Endothelial cell (in vitro differentiated cells): ENCODE data around the gene KLHL8. TPM values are rescaled to one million over a fixed set of nuclear protein-coding genes. Genes with fewer than 3 reads are reported as not detected.

Source experiments
- DNase-seq: peaks from one replicate; pipeline ENCODE4 v3.0.0; 2021; ENCODE audit warnings: low spot score
- H3K27ac Mint-ChIP-seq: one replicate; pipeline ENCODE4 v1.8.0; 2021; ENCODE audit warnings: mixed read lengths, inconsistent platforms; ENCODE audit not compliant: unreplicated experiment
- H3K27me3 Mint-ChIP-seq: one replicate; pipeline ENCODE4 v1.8.0; 2021; ENCODE audit warnings: mild to moderate bottlenecking, moderate library complexity, mixed read lengths, inconsistent platforms; ENCODE audit not compliant: unreplicated experiment
- H3K36me3 Mint-ChIP-seq: one replicate; pipeline ENCODE4 v1.8.0; 2021; ENCODE audit warnings: mild to moderate bottlenecking, low read depth, mixed read lengths, inconsistent platforms; ENCODE audit not compliant: unreplicated experiment
- H3K4me1 Mint-ChIP-seq: one replicate; pipeline ENCODE4 v1.8.0; 2021; ENCODE audit warnings: mild to moderate bottlenecking, mixed read lengths, inconsistent platforms; ENCODE audit not compliant: unreplicated experiment
- H3K4me3 Mint-ChIP-seq: one replicate; pipeline ENCODE4 v1.8.0; 2021; ENCODE audit warnings: mild to moderate bottlenecking, mixed read lengths, inconsistent platforms; ENCODE audit not compliant: unreplicated experiment
- H3K9me3 Mint-ChIP-seq: one replicate; pipeline ENCODE4 v1.8.0; 2021; ENCODE audit warnings: mixed read lengths, inconsistent platforms; ENCODE audit not compliant: unreplicated experiment
- total RNA-seq: library from RNA; stranded (reverse); fragmentation: NEBNext Ultra II Directional; extraction: Animal tissue kit (Norgen Biotek cat#: 25700); gene quantifications from one replicate; pipeline ENCODE4 v1.2.1, GENCODE V29; 2021; ENCODE audit not compliant: unreplicated experiment
- TF ChIP-seq, protein P1 (sequence below): fragments of 200-600 bp; sonication (generic); IDR thresholded peaks from one replicate; pipeline ENCODE4 v1.5.0; 2021; ENCODE audit warnings: antibody characterized with exemption; ENCODE audit not compliant: unreplicated experiment

KLHL8 gene
- total RNA-seq, 1 donor from 2014 or later, result 7.2 TPM

DNA sequence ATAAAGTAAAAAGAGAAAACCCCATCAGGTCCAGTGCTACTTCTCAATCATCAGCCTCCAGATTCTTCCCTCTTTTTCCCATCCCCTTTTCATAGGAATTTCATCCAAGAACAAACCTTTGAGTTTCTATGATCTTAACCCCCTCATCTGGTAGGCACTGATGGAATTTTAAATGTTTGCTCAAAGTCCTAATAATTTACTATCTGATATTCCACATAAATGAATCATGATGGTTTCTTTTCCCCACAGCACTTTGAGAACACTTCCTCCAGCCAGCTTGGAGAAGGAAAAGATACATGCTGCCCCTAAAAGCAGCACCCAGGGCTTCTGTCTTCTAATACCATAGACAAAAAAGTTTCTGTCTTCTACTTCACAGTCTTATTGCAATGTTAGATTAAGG lies 19.4 kb upstream of the KLHL8 start:
- no peak for DNase-seq
- H3K36me3 Mint-ChIP-seq, result peaks cover 8% of the 10 kb centered on the region
- H3K4me1 Mint-ChIP-seq, result no peaks in the 10 kb centered on the region
- H3K9me3 Mint-ChIP-seq, result peaks cover 5% of the 10 kb centered on the region
- TF ChIP-seq, protein P1, sequence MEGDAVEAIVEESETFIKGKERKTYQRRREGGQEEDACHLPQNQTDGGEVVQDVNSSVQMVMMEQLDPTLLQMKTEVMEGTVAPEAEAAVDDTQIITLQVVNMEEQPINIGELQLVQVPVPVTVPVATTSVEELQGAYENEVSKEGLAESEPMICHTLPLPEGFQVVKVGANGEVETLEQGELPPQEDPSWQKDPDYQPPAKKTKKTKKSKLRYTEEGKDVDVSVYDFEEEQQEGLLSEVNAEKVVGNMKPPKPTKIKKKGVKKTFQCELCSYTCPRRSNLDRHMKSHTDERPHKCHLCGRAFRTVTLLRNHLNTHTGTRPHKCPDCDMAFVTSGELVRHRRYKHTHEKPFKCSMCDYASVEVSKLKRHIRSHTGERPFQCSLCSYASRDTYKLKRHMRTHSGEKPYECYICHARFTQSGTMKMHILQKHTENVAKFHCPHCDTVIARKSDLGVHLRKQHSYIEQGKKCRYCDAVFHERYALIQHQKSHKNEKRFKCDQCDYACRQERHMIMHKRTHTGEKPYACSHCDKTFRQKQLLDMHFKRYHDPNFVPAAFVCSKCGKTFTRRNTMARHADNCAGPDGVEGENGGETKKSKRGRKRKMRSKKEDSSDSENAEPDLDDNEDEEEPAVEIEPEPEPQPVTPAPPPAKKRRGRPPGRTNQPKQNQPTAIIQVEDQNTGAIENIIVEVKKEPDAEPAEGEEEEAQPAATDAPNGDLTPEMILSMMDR, result no peak
- no peak overlapping the region for H3K4me3 Mint-ChIP-seq
- no peak overlapping the region for H3K27ac Mint-ChIP-seq
- no peaks in the 10 kb centered on the region for H3K27me3 Mint-ChIP-seq

DNA sequence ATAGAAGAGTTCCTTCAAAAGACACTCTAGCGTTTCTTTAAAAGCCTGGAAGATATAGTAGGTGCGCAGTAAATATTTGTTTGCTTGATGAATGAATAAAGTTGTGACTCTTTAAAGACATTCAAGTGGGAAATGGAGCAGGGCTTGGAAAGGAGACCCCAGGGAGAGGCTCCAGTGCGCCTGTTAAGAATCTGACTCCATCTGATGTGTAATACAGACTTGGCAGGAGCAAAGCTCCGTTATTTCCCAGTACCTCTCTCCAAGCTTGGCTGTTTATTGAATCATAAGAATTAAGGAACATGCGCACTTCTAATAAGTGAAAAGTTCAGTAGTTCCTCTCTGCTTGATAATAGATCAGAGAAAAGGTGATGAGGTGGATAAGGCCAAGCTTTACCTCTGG lies 18.8 kb upstream of the KLHL8 start:
- DNase-seq, result no peak
- H3K27me3 Mint-ChIP-seq, result no peaks in the 10 kb centered on the region
- TF ChIP-seq, protein P1, result no peak
- no peaks in the 10 kb centered on the region for H3K4me1 Mint-ChIP-seq
- H3K4me3 Mint-ChIP-seq, result no peak overlapping the region
- no peak overlapping the region for H3K27ac Mint-ChIP-seq
- peaks cover 5% of the 10 kb centered on the region for H3K9me3 Mint-ChIP-seq
- H3K36me3 Mint-ChIP-seq, result peaks cover 8% of the 10 kb centered on the region

DNA sequence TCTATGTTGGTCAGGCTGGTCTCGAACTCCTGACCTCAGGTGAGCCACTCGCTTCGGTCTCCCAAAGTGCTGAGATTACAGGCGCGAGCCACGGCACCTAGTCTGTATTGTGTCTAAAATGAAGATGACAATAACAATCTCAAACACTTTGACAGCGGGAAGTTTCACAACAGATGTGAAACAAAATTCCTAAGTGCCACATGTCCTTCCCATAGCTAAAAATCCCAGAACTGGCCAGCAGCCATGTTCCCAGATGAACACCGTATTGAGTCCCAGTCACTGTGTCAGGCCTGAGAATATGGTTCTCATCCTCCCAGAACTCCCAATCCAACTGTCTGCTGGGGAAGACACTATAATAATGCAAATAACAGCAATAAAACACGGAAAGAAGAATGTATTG lies 16.4 kb upstream of the KLHL8 start:
- DNase-seq, result no peak
- TF ChIP-seq, protein P1, result no peak
- no peak overlapping the region for H3K4me3 Mint-ChIP-seq
- no peaks in the 10 kb centered on the region for H3K9me3 Mint-ChIP-seq
- H3K27ac Mint-ChIP-seq, result no peak overlapping the region
- no peaks in the 10 kb centered on the region for H3K27me3 Mint-ChIP-seq
- no peaks in the 10 kb centered on the region for H3K4me1 Mint-ChIP-seq
- H3K36me3 Mint-ChIP-seq, result no peaks in the 10 kb centered on the region

DNA sequence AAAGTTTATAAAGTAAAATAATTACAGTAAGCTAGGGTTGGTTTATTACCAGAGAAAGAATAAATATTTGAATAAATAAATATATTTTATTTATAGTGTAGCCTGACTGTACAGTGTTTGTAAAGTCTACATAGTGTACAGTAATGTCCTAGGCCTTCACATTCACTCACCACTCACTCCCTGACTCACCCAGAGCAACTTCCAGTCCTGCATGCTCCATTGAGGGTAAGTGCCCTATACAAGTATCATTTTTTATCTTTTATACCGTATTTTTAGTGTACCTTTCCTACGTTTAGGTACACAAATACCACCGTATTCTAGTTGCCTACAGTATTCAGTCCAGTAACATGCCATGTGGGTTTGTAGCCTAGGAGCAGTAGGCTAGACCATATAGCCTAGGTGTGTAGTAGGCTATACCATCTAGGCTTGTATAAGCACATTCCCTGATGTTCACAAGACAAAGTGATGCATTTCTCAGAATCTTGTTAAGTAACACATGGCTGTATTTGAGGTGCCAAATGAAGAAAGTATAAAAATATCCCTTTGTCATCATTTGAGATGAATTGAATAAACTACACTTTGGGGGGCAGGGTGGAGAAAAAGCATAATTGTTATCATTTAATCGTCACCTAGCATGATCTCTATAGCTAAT lies 14.7 kb upstream of the KLHL8 start:
- no peak overlapping the region for H3K27ac Mint-ChIP-seq
- H3K36me3 Mint-ChIP-seq, result no peaks in the 10 kb centered on the region
- TF ChIP-seq, protein P1, result no peak
- H3K9me3 Mint-ChIP-seq, result no peaks in the 10 kb centered on the region
- H3K27me3 Mint-ChIP-seq, result no peaks in the 10 kb centered on the region
- H3K4me3 Mint-ChIP-seq, result no peak overlapping the region
- no peaks in the 10 kb centered on the region for H3K4me1 Mint-ChIP-seq
- no peak for DNase-seq

DNA sequence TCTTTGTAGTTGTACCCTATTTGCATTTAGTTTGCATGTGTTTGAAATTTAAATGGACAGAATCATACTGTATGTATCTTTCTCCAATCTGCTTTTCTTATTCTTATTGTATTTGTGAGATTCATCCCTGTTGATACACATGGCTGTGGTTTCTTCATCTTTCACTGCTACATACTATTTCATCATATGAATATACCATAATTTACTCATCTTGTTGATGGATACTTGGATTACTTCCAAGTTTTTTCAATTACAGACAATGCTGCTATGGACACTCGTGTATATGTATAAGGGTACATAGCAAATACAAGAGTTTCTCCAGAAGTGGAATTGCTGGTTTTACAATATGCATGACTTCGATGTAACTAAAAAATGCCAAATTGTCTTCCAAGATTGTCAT lies 11.8 kb upstream of the KLHL8 start:
- no peak for DNase-seq
- TF ChIP-seq, protein P1, result no peak
- Mint-ChIP-seq H3K9me3 (no peaks in the 10 kb centered on the region), H3K27me3 (no peaks in the 10 kb centered on the region), H3K4me3 (no peak overlapping the region), H3K36me3 (no peaks in the 10 kb centered on the region), H3K4me1 (no peaks in the 10 kb centered on the region), H3K27ac (no peak overlapping the region)
